DOHH2 (cell line): ENCODE measurements around the gene TSC22D4.
"Not testable (repeated sequence)": the region's sequence is repeated elsewhere in the genome, so short reads cannot be mapped to it uniquely, and the experiment has no call there.

Experiments
- H3F3A ChIP-seq: fragments of 200-600 bp; sonication (generic), shearing (Covaris generic); 2 replicates; pipeline ENCODE4 v1.6.0; 2016; ENCODE audit warnings: antibody characterized with exemption, mild to moderate bottlenecking; ENCODE audit not compliant: control insufficient read depth, insufficient read depth
- H3K27ac ChIP-seq: fragments of 200-600 bp; sonication (generic); 2 replicates; pipeline ENCODE4 v1.5.1; 2014; ENCODE audit warnings: low read depth, mild to moderate bottlenecking, low read length, moderate library complexity
- H3K27me3 ChIP-seq: fragments of 200-600 bp; sonication (generic); 2 replicates; pipeline ENCODE4 v1.6.1; 2014; ENCODE audit warnings: mild to moderate bottlenecking, low read length, mixed read lengths; ENCODE audit not compliant: control insufficient read depth
- H3K36me3 ChIP-seq: fragments of 200-600 bp; sonication (generic); 2 replicates; pipeline ENCODE4 v1.6.1; 2014; ENCODE audit warnings: mild to moderate bottlenecking, low read length, moderate library complexity, mixed read lengths; ENCODE audit not compliant: control insufficient read depth
- H3K4me1 ChIP-seq: fragments of 200-600 bp; sonication (generic); 2 replicates; pipeline ENCODE4 v1.6.1; 2014; ENCODE audit warnings: mild to moderate bottlenecking, low read length, mixed read lengths; ENCODE audit not compliant: control insufficient read depth
- H3K4me2 ChIP-seq: fragments of 200-600 bp; sonication (generic); 2 replicates; pipeline ENCODE4 v1.6.0; 2014; ENCODE audit warnings: mild to moderate bottlenecking, low read length, moderate library complexity
- H3K4me3 ChIP-seq: fragments of 200-600 bp; sonication (generic); 2 replicates; pipeline ENCODE4 v1.5.1; 2014; ENCODE audit warnings: mild to moderate bottlenecking, low read length, mixed read lengths
- H3K79me2 ChIP-seq: fragments of 200-600 bp; sonication (generic); 2 replicates; pipeline ENCODE4 v1.6.1; 2014; ENCODE audit warnings: mild to moderate bottlenecking, low read length, mixed read lengths; ENCODE audit not compliant: control insufficient read depth
- H3K9me2 ChIP-seq: fragments of 200-600 bp; sonication (generic); replicated peaks from 2 replicates; pipeline ENCODE4 v1.6.1; 2014; ENCODE audit warnings: mild to moderate bottlenecking, low read length, mixed read lengths; ENCODE audit not compliant: control insufficient read depth
- H3K9me3 ChIP-seq: fragments of 200-600 bp; sonication (generic); 2 replicates; pipeline ENCODE4 v1.6.1; 2014; ENCODE audit warnings: antibody characterized with exemption, low read length, mixed read lengths; ENCODE audit not compliant: control insufficient read depth, insufficient read depth
- H4K20me1 ChIP-seq: fragments of 200-600 bp; sonication (generic); 2 replicates; pipeline ENCODE4 v1.6.0; 2014; ENCODE audit warnings: low read depth, mild to moderate bottlenecking, antibody characterized with exemption, low read length, moderate library complexity; ENCODE audit not compliant: control insufficient read depth, insufficient read depth
- EZH2phosphoT487 ChIP-seq: fragments of 200-600 bp; sonication (generic); IDR thresholded peaks from 2 replicates; pipeline ENCODE4 v1.6.1; 2017; ENCODE audit warnings: borderline replicate concordance, mild to moderate bottlenecking, antibody characterized with exemption, low read length, moderate library complexity, mixed read lengths
- TF ChIP-seq, protein P1 (sequence below): fragments of 200-600 bp; sonication (generic); IDR thresholded peaks from one replicate; pipeline ENCODE4 v1.5.1; 2014; ENCODE audit warnings: antibody characterized with exemption, mild to moderate bottlenecking, low read depth, low read length; ENCODE audit not compliant: poor library complexity, severe bottlenecking

TSC22D4 gene

DNA sequence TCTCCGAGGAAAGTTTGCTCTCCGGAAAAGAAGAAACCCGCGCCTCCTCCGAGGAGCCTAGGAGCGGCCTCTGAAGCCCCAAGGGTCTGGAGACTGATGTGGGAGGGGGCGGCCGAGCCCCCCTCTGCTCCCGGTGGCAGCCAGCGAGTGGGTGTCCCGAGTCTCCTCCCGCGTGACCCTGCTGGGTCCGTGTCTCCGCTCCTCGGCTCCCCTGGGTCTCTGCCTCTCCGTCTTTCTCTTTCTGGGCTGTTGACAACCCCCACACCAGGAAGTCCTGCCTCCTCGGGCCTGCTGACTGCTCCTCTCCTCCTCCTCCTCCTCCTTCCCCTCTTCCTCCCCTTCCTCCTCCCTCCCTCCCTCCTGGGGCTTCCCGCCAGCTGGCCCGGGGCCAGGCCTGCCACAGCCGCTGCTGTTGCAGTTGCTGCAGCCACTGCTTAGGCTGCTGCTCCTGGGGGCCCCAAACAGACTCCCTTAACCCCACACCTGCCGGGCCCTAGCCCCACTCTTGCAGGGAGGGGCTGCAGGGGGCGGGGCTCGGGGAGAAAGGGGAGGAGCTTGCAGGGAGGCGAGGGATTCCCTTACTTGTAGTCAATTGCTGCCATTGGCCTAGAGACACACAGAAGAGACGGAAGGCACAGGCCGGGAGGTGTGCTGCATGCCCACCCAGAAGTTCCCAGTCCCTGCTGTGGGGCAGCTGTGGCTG lies at the start of gene TSC22D4:
Gene TSC22D4, minus strand, starts transcription at position 257 of the 703 bp plus-strand sequence. CDS start 1,176 bp downstream, outside the sequence.
- H3K4me1 ChIP-seq: peaks cover 55% of the 10 kb centered on the region
- H3K36me3 ChIP-seq: peaks cover 47% of the 10 kb centered on the region
- H3K4me2 ChIP-seq: peak within 1 kb of the TSS; percentile 95
- peak within 1 kb of the TSS; percentile 83 for H3K27ac ChIP-seq
- H3K9me3 ChIP-seq: no peaks in the 10 kb centered on the region
- peaks cover 4% of the 10 kb centered on the region for H3K27me3 ChIP-seq
- H4K20me1 ChIP-seq: peaks cover 27% of the 10 kb centered on the region
- H3K79me2 ChIP-seq: peaks cover 53% of the 10 kb centered on the region
- TF ChIP-seq EZH2phosphoT487: no peak
- TF ChIP-seq, protein P1, sequence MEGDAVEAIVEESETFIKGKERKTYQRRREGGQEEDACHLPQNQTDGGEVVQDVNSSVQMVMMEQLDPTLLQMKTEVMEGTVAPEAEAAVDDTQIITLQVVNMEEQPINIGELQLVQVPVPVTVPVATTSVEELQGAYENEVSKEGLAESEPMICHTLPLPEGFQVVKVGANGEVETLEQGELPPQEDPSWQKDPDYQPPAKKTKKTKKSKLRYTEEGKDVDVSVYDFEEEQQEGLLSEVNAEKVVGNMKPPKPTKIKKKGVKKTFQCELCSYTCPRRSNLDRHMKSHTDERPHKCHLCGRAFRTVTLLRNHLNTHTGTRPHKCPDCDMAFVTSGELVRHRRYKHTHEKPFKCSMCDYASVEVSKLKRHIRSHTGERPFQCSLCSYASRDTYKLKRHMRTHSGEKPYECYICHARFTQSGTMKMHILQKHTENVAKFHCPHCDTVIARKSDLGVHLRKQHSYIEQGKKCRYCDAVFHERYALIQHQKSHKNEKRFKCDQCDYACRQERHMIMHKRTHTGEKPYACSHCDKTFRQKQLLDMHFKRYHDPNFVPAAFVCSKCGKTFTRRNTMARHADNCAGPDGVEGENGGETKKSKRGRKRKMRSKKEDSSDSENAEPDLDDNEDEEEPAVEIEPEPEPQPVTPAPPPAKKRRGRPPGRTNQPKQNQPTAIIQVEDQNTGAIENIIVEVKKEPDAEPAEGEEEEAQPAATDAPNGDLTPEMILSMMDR: no peak
- peak within 1 kb of the TSS; percentile 96 for H3K4me3 ChIP-seq
- H3K9me2 ChIP-seq: no peaks in the 10 kb centered on the region
- H3F3A ChIP-seq: peaks cover 6% of the 10 kb centered on the region; the same call in 1 of the 2 replicates

DNA sequence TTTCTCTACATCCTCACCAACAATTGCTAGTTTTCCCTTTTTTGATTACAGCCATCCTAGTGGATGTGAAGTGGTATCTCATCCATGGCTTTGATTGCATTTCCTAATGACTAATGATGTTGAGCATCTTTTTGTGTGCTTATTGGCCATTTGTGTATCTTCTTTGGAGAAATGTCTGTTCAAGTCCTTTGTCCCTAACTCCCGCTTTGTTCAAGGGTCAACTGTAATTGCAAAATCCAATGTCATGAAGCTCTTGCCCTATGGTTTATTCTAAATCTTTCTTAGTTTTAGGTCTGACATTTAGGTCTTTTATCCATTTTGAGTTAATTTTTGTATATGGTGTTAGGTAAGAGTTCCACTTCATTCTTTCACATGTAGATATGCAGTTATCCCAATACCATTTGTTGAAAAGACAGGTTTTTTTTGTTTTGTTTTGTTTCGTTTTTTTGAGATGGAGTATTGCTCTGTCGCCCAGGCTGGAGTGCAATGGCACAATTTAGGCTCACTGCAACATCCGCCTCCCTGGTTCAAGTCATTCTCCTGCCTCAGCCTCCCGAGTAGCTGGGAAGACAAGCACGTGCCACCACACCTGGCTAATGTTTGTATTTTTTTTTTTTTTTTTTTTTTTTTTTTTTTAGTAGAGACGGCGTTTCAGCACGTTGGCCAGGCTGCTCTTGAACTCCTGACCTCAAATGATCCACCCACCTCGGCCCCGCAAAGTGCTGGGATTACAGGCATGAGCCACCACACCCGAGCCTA lies 49.3 kb upstream of the TSC22D4 start:
- not testable (repeated sequence) for H3K36me3 ChIP-seq, H3F3A ChIP-seq, H3K9me3 ChIP-seq, H3K4me2 ChIP-seq, H3K79me2 ChIP-seq, H4K20me1 ChIP-seq, H3K4me1 ChIP-seq, H3K27ac ChIP-seq, H3K4me3 ChIP-seq, H3K9me2 ChIP-seq
- H3K27me3 ChIP-seq: peaks cover 40% of the 10 kb centered on the region

DNA sequence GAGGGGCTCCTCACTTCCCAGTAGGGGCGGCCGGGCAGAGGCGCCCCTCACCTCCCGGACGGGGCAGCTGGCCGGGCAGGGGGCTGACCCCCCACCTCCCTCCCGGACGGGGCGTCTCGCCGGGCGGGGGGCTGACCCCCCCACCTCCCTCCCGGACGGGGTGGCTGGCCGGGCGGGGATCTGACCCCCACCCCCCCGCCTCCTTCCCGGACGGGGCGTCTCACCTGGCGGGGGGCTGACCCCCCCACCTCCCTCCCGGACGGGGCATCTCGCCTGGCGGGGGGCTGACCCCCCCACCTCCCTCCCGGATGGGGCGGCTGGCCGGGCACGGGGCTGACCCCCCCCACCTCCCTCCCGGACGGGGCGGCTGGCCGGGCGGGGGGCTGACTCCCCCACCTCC lies 44.2 kb upstream of the TSC22D4 start:
- H3K4me2 ChIP-seq, H3K27ac ChIP-seq, H3K9me3 ChIP-seq: not testable (repeated sequence)

DNA sequence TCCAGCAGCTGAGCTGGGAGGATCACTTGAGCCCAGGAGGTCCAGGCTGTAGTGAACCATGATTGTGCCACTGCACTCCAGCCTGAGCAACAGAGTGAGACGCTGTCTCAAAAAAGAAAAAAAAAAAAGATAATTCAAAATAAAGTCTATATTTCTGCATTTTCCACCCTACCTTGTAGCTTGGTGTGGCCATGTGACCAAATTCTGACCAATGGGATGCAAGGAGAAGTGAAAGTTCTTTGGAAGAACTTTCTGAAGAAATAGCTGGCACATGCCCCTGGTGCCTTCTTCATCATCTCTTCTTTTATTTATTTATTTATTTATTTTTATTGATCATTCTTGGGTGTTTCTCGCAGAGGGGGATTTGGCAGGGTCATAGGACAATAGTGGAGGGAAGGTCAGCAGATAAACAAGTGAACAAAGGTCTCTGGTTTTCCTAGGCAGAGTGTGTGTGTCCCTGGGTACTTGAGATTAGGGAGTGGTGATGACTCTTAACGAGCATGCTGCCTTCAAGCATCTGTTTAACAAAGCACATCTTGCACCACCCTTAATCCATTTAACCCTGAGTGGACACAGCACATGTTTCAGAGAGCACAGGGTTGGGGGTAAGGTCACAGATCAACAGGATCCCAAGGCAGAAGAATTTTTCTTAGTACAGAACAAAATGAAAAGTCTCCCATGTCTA lies 43.0 kb upstream of the TSC22D4 start:
- not testable (repeated sequence) for H3K4me2 ChIP-seq, H3K9me3 ChIP-seq, H3K27ac ChIP-seq, H3K9me2 ChIP-seq, H3F3A ChIP-seq, H3K4me1 ChIP-seq, H4K20me1 ChIP-seq, H3K79me2 ChIP-seq, H3K4me3 ChIP-seq, H3K36me3 ChIP-seq
- peaks cover 12% of the 10 kb centered on the region for H3K27me3 ChIP-seq

More for the DNA sequence above, 44.2 kb upstream of the TSC22D4 start:
- not testable (repeated sequence) for H3K36me3 ChIP-seq, H3K4me3 ChIP-seq, H4K20me1 ChIP-seq, H3K4me1 ChIP-seq, H3K9me2 ChIP-seq, H3K79me2 ChIP-seq, H3F3A ChIP-seq
- H3K27me3 ChIP-seq: peaks cover 20% of the 10 kb centered on the region
